GM18519 (cell line): ENCODE measurements around the gene ADAM15.

Source experiments
- ATAC-seq: cut with Tn5 transposase; IDR thresholded peaks from one replicate; pipeline ENCODE4 v1.9.1; 2021; ENCODE audit warnings: mild to moderate bottlenecking, moderate library complexity; ENCODE audit not compliant: unreplicated experiment, low FRiP score

The ADAM15 gene

DNA sequence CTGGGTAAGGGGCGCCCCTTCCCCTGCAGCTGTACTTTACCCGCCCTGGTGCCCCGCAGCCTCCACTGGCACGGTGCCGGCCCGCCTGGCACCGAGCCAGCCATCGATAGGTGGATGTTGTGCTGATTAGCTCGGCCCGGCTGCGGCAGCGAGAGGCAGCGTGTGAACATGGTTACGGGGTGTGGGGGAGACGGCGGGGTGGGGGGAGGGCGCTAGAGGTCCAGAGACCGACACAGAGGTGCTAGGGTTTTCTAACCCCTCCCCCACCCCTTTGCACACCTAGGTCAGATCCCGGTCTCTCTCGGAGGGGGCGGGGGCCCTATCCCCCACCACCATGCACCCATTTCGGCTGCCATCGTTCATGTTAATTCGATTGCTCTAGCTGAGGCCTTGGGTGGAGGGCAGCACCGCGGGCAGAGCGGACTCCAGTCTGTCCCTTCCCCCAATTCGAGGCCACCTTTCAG lies 19.1 kb downstream of the ADAM15 start:
- ATAC-seq: no peak

DNA sequence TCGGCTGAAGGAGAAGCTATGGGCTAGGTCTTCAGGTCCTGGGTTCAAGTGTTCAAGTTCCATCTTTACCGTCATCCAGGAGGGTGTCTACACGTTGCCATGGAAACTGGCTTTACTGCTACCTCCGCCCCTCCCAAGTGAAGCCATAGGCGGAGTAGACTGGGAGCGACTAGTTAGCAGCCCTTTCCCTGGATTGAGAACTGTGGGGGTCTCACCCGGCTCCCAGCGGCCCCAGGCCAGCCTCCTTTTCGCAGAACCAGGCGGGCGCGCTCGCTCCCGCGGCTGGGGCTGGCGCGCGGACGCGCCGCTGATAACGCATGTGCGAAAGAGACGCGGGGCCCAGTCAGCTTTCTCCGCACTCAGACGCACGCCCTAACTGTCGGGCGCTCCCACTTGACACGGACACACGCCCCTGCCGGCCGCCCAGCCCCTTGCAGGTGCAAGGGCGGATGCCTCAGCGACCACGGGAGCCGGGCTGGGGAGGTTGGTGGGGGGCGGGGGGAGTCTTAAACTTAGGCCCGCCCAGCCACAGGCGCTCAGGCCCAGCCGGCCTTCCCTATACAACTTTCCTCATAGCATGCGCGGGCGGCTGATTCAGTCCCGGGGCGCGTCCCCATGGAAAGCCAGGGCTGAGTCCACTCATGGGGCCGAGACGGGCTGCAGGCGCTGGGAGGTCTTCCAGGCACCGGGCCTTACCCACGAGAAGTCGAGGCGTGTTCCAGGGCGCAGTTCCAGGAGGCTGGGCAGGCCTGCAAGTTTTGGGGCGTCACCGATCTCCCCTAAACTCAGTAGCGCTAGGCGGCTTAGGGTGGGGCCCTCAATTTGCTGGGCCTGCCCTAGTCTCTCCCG lies 19.8 kb downstream of the ADAM15 start:
- ATAC-seq: no peak

DNA sequence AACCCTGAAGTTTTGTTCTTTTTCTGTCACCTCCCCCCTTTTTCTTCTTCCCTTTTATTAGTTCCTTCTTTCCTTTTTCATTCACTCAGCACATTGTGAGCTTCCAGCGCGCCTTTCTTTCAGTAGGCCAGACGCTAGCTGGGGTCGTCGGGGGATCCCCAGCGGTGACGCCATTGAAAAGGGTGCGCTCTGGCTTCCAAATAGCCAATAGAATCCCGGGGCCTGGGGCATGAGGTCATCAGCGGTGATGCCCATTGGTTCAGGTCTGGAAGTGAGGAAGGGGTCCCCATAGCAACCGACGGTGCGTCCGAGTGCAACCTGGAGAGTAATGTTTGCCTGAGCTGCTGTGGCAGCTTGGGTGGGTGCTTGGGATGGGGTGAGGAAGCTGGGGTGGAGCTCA lies 20.6 kb downstream of the ADAM15 start:
- ATAC-seq: no peak

DNA sequence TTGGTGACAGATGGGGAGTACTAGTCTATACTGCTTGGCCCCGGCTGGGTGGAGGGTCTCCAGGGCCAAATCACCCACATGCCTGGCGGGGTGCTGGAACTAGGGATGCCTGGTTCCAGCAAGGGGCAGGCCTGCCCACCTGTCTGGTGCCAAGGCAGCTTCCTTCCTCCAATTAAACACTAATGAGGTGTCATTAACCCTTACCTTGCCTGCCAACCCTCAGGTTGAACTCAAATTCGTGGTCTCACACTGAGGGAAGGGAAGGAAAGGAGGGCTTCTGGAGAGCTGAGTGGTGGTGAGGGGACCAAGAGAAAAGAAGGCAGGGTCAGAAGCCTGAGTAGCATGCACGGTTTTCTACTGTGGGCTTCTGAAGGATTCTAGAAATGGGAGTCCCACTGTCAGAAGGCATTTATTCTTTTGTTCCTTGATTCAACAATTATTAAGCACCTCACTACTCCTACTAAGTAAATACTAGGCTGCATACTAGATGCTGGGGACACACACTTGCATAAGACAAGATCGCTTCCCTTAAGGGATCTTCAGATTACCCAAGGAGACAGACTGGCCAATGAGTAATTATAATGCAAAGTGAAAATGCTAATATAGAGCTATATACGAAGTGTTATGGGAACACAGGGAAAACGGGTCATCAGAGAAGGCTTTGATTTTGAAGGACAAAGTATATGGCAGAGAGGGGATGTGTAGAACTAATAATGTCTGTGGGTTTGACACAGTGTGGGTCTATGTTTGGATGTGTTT lies 21.6 kb downstream of the ADAM15 start:
- ATAC-seq: no peak

- ATAC-seq: no peak
Measured at GRCh38 chr1:155073377-155074242, 22.5 kb downstream of the ADAM15 start.

GRCh38 chr1:155075535-155075934 lies 24.4 kb downstream of the ADAM15 start:
- ATAC-seq: no peak

DNA sequence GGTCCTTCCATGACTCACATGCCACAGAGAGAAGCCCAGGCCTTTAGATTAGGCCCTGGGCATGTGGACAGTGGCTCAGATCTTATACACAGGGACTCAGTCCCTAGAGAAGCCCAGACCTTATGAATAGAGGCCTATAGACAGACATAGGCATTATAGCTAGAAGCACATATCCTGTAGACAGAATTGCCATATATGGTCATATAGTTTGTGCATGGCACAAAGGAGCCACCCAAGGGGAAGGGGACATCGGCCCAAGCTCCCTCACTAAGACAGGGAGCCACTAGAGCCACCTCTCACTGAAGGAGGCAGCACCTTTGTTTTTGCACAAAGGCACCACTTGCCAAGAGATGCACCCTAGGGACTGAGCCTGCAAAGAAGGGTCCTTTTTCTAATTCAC lies 25.3 kb downstream of the ADAM15 start:
- ATAC-seq: no peak

DNA sequence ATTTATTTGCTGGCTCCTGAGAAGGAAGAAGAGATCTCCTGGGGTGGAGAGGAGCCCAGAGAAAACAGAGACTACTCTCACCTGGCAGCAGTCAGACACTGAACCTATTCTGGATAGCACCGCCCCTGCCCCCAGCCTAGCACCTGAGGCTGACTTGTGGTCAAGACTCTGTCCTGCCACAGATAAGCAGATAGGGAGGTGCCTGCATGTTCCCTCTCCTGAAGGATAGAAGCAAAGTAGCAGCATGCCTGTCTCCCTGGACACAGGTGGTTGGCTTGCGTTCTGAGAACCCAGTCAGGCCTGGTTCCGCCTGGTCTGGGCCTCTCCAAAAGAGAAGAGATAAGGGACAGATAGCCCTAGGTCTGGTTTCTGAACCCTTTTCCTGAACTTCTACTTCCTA lies 26.2 kb downstream of the ADAM15 start:
- ATAC-seq: no peak

DNA sequence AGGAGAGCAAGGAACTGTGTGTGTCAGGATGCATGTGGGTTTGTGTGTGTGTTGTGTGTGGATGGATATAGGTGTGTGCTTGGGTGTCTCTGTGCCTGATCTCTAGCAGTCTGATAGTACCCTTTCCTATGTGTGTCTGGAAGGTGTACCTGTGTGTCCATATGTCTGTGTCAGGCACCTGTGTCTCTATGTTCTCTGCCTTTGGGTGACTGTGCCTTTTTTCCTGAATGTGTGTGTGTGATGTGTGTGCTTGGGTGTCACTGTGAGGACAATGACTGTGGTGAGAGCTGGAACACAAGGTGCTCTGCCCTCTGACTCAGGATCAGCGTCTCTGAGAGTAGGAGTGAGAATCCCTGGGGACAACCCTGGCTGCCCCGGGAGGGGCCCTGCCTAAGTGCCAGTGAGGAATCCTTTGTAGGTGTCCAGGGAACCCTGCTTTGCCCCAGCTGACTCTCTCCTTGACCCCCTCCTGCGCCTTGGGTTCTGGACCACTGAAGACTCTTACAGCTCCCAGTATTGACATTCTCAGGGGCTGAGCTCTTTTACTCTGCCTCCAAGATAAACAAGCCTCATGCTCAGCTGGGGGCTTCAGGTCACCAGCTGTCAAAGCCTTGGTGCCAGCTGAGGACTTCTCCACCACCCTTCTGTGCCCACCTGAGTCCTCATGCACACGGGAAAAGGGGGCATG lies 26.8 kb downstream of the ADAM15 start:
- no peak for ATAC-seq

GRCh38 chr1:155078469-155079209 lies 27.5 kb downstream of the ADAM15 start, which contains the start of gene EFNA3:
Gene EFNA3, plus strand, starts transcription at chr1:155078837. Its CDS starts 105 bp downstream, at chr1:155078942.
- no peak for ATAC-seq

GRCh38 chr1:155079210-155079486 lies 28.0 kb downstream of the ADAM15 start:
- no peak for ATAC-seq

- ATAC-seq: no peak
Measured at GRCh38 chr1:155079487-155080311, 28.6 kb downstream of the ADAM15 start.

- no peak for ATAC-seq
Measured at GRCh38 chr1:155080312-155081228, 29.5 kb downstream of the ADAM15 start.

- no peak for ATAC-seq
Measured at GRCh38 chr1:155081472-155082300, 30.6 kb downstream of the ADAM15 start.

DNA sequence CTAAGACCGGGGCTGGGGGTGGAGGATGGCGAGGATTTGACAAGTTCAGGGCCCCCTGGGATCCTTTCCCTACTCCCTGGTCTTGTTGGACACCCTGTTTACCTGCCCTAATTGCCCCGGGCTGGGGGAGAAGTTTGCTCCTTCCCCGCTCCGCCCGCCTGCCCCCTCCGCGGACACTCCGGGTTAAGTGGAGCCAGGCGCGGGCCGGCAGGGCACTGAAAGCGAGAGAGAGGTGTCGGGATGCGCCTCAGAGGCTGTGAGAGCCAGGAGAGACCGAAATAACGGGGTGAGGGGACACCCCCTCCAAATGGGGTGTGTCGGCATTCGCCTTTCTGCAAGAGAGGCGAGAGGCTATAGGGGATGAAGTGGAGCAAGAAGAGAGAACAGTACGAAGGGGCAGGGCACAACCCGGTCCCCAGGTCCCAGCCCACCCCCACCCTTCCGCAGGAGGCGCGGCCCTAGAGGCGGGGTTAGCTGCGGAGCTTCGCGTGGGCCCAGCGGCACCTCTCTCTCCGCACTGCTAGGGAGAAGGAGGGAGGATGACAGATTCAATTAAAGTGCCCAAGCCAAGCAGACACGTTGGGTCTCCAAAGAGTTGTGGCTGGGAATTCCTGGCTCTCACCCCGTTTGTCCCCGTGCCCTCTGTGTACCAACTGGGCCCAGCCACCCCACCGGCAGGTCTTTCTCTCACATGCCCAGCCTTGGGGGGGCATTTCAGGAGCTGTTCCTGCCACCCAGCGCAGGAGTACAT lies 31.4 kb downstream of the ADAM15 start:
- ATAC-seq: no peak

- no peak for ATAC-seq
Measured at GRCh38 chr1:155083052-155083541, 32.0 kb downstream of the ADAM15 start.
